Gastroesophageal sphincter (tissue), 3 donors: ENCODE measurements around the gene ARIH1.

Experiments
- CTCF ChIP-seq, 4 experiments: fragments of 200-600 bp in 2 of 4; fragments of 450-650 bp in 2 of 4; sonication (generic) in 1 of 4; IDR thresholded peaks; one replicate each; pipeline ENCODE4 v1.5.1; 2017 to 2019; ENCODE audit warnings: antibody characterized with exemption in 4 of 4, mild to moderate bottlenecking in 2 of 4, moderate library complexity in 2 of 4
- POLR2A ChIP-seq, 2 donors: fragments of 450-650 bp; IDR thresholded peaks; one replicate each; pipeline ENCODE4 v1.6.1; 2017; ENCODE audit warnings: antibody characterized with exemption in 2 of 2, mild to moderate bottlenecking in 2 of 2, moderate library complexity in 1 of 2
- POLR2AphosphoS5 ChIP-seq: sonication (generic); formaldehyde crosslinking; IDR thresholded peaks from one replicate; pipeline ENCODE4 v1.6.1; 2017; ENCODE audit warnings: antibody characterized with exemption

GRCh38 chr15:72585476-72586058 lies 111.4 kb downstream of the ARIH1 start:
- TF ChIP-seq CTCF (IDR thresholded peaks at IDR 0.05) (peak in 1 of 4 experiments; percentile 17), POLR2AphosphoS5 (no peak), POLR2A (IDR thresholded peaks at IDR 0.05) (no peak)
